Neural progenitor cell (in vitro differentiated cells): ENCODE measurements around the gene PPP6R3. TPM values are rescaled to one million over a fixed set of nuclear protein-coding genes. Genes with fewer than 3 reads are reported as not detected.

Experiments used
- DNase-seq: peaks from one replicate; pipeline ENCODE4 v3.0.0-alpha.2; 2016; ENCODE audit warnings: low spot score
- H2AFZ ChIP-seq: fragments of 200-600 bp; sonication (generic); replicated peaks from 2 replicates; pipeline ENCODE4 v1.6.1; 2016; ENCODE audit warnings: antibody characterized with exemption
- H3F3A ChIP-seq: fragments of 200-600 bp; sonication (generic); 2 replicates; pipeline ENCODE4 v1.6.1; 2016; ENCODE audit warnings: antibody characterized with exemption, low read depth
- H3K27ac ChIP-seq: fragments of 200-600 bp; sonication (generic); 2 replicates; pipeline ENCODE4 v1.5.1; 2016; ENCODE audit warnings: mild to moderate bottlenecking
- H3K27me3 ChIP-seq: fragments of 200-600 bp; sonication (generic); 2 replicates; pipeline ENCODE4 v1.6.1; 2016; ENCODE audit warnings: mild to moderate bottlenecking, moderate library complexity
- H3K36me3 ChIP-seq: fragments of 200-600 bp; sonication (generic); 2 replicates; pipeline ENCODE4 v1.5.1; 2016
- H3K4me1 ChIP-seq: fragments of 200-600 bp; sonication (generic); 2 replicates; pipeline ENCODE4 v1.6.1; 2016; ENCODE audit warnings: mixed run types
- H3K4me2 ChIP-seq: fragments of 200-600 bp; sonication (generic); 2 replicates; pipeline ENCODE4 v1.6.1; 2016
- H3K4me3 ChIP-seq: fragments of 200-600 bp; sonication (generic); 2 replicates; pipeline ENCODE4 v1.5.1; 2016
- H3K79me2 ChIP-seq: fragments of 200-600 bp; sonication (generic); 2 replicates; pipeline ENCODE4 v1.6.1; 2016; ENCODE audit warnings: low read depth
- H3K9ac ChIP-seq: fragments of 200-600 bp; sonication (generic); 2 replicates; pipeline ENCODE4 v1.6.1; 2016
- H3K9me3 ChIP-seq: fragments of 200-600 bp; sonication (generic); 2 replicates; pipeline ENCODE4 v1.5.1; 2016; ENCODE audit warnings: low read depth
- H4K20me1 ChIP-seq: fragments of 200-600 bp; sonication (generic); 2 replicates; pipeline ENCODE4 v1.6.1; 2016; ENCODE audit warnings: low read depth
- H3K27ac Mint-ChIP-seq: 3 replicates; pipeline ENCODE4 v1.8.0; 2021; ENCODE audit warnings: mixed read lengths
- H3K27me3 Mint-ChIP-seq: 2 replicates; pipeline ENCODE4 v1.8.0; 2022; ENCODE audit warnings: low read depth, mild to moderate bottlenecking, inconsistent platforms, moderate library complexity, mixed read lengths; ENCODE audit not compliant: insufficient read depth
- H3K36me3 Mint-ChIP-seq: 3 replicates; pipeline ENCODE4 v1.8.0; 2021; ENCODE audit warnings: mixed read lengths
- H3K4me1 Mint-ChIP-seq: 3 replicates; pipeline ENCODE4 v1.8.0; 2021; ENCODE audit warnings: mixed read lengths
- H3K4me3 Mint-ChIP-seq: 3 replicates; pipeline ENCODE4 v1.8.0; 2021; ENCODE audit warnings: mild to moderate bottlenecking, moderate library complexity, mixed read lengths
- H3K9me3 Mint-ChIP-seq: 3 replicates; pipeline ENCODE4 v1.8.0; 2020; ENCODE audit warnings: mixed read lengths
- EZH2 ChIP-seq: fragments of 200-600 bp; sonication (generic); IDR thresholded peaks from 2 replicates; pipeline ENCODE4 v1.6.1; 2017; ENCODE audit warnings: antibody characterized with exemption, mild to moderate bottlenecking, moderate library complexity
- EZH2phosphoT487 ChIP-seq: fragments of 200-600 bp; sonication (generic); IDR thresholded peaks from 2 replicates; pipeline ENCODE4 v1.6.1; 2017; ENCODE audit warnings: antibody characterized with exemption
- total RNA-seq: library from RNA; depleted of rRNA; stranded (reverse); fragments of >200 nt; gene quantifications from 2 replicates; pipeline ENCODE4 v1.2.3, GENCODE V29; 2015; ENCODE audit warnings: low replicate concordance
- TF ChIP-seq, protein P1 (sequence below): fragments of 200-600 bp; sonication (generic); IDR thresholded peaks from 2 replicates; pipeline ENCODE4 v1.5.1; 2017; ENCODE audit warnings: antibody characterized with exemption, mild to moderate bottlenecking

Gene PPP6R3
- total RNA-seq, 1 donor from 2014 or later, result 197 TPM

DNA sequence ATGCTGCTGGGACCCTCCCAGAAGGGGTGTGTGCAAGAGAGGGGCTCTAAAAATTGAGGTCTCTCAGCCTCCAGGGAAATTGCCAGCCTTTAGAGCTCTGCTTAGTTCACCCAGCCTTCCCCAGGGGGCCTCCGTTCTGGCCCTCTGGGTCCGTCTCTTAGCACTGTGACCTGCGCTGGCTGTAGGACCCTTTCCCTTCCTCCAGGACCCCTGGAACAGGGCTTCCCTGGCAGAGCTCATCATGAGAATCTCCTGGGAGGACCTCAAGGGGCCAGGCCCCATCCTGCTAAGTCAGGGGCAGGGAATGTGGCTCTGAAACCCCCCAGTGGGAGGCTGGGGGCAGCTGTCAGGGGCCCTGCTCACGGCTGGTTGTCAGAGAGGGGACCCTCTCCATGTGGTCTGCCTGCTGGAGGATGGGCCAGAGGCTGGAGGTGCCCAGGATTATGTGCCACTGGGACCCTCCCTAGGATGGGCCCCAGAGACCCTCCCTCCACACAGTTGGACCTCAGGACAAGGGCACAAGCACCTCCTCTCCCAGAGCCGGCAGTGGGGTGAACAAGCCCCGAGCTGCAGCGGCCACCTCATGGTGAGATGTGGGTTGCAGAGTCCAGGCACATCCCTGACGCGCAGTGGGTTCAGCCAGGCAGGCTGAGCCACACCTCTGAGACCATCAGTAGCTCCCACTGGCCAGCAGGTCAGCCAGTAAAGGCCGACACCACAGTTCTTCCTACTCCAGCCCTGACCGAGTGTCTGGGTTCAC is 196.6 kb downstream of the PPP6R3 start:
- no peaks in the 10 kb centered on the region for H3K9me3 ChIP-seq
- no peak overlapping the region for H3K4me3 ChIP-seq
- H3K4me1 ChIP-seq, result no peaks in the 10 kb centered on the region
- H3K36me3 ChIP-seq, result no peaks in the 10 kb centered on the region
- peaks cover 11% of the 10 kb centered on the region for H3K9me3 Mint-ChIP-seq
- no peaks in the 10 kb centered on the region for H4K20me1 ChIP-seq
- peaks cover 8% of the 10 kb centered on the region for H3K27me3 Mint-ChIP-seq
- H3F3A ChIP-seq, result no peaks in the 10 kb centered on the region
- no peak overlapping the region for H3K4me2 ChIP-seq
- no peak for TF ChIP-seq EZH2phosphoT487
- TF ChIP-seq EZH2, result no peak
- no peak overlapping the region for H3K9ac ChIP-seq
- no peaks in the 10 kb centered on the region for H3K79me2 ChIP-seq
- H2AFZ ChIP-seq, result no peak overlapping the region
- DNase-seq, result no peak
- H3K4me1 Mint-ChIP-seq, result peaks cover 10% of the 10 kb centered on the region
- H3K27ac ChIP-seq, result no peak overlapping the region
- H3K36me3 Mint-ChIP-seq, result no peaks in the 10 kb centered on the region
- H3K4me3 Mint-ChIP-seq, result no peak overlapping the region
- H3K27ac Mint-ChIP-seq, result no peak overlapping the region
- H3K27me3 ChIP-seq, result no peaks in the 10 kb centered on the region

DNA sequence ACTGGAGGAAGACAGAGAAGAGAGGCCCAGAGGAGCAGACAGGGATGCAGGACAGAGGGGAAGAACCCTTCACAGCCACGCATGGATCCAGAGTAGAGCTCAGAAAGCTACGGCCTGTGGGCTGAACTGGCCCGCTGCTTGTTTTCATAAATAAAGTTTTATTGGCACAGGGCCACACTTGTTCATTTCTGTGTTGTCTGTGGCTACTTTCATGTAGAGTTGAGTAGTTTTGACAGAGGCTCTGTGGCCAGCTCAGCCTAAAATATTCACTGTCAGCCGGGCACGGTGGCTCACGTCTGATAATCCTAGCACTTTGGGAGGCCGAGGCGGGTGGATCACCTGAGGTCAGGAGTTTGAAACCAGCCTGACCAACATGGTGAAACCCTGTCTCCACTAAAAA is 197.5 kb downstream of the PPP6R3 start:
- DNase-seq, result no peak
- Mint-ChIP-seq H3K4me1 (peaks cover 10% of the 10 kb centered on the region), H3K9me3 (peaks cover 11% of the 10 kb centered on the region), H3K4me3 (no peak overlapping the region), H3K27me3 (peaks cover 8% of the 10 kb centered on the region), H3K27ac (no peak overlapping the region), H3K36me3 (no peaks in the 10 kb centered on the region)
- Histone ChIP-seq H3F3A (no peaks in the 10 kb centered on the region), H3K9me3 (no peaks in the 10 kb centered on the region), H3K79me2 (no peaks in the 10 kb centered on the region), H3K4me2 (no peak overlapping the region), H3K36me3 (no peaks in the 10 kb centered on the region), H3K4me1 (no peaks in the 10 kb centered on the region), H3K9ac (no peak overlapping the region), H2AFZ (no peak overlapping the region), H3K4me3 (no peak overlapping the region), H4K20me1 (no peaks in the 10 kb centered on the region), H3K27ac (no peak overlapping the region), H3K27me3 (no peaks in the 10 kb centered on the region)
- TF ChIP-seq EZH2phosphoT487, result no peak
- TF ChIP-seq EZH2, result no peak
- TF ChIP-seq, protein P1, sequence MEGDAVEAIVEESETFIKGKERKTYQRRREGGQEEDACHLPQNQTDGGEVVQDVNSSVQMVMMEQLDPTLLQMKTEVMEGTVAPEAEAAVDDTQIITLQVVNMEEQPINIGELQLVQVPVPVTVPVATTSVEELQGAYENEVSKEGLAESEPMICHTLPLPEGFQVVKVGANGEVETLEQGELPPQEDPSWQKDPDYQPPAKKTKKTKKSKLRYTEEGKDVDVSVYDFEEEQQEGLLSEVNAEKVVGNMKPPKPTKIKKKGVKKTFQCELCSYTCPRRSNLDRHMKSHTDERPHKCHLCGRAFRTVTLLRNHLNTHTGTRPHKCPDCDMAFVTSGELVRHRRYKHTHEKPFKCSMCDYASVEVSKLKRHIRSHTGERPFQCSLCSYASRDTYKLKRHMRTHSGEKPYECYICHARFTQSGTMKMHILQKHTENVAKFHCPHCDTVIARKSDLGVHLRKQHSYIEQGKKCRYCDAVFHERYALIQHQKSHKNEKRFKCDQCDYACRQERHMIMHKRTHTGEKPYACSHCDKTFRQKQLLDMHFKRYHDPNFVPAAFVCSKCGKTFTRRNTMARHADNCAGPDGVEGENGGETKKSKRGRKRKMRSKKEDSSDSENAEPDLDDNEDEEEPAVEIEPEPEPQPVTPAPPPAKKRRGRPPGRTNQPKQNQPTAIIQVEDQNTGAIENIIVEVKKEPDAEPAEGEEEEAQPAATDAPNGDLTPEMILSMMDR, result no peak

DNA sequence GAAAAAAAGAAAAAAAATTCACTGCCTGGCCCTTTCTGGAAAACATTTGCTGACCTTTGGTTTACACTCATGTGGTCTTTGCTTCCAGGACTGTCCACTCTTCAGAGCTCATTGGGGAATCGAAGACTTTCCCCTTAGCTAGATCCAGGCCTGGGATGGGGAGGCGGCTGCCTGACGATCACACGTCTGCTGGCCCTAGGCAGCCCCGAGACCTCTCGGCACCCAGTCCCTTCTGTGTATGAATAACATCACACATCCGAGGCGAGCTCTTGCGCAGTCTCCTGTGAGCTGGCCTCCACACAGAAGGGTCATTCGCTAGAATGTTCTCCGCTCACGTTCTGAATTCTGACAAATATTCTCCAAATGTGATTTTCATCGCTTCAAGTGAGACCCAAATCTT is 198.1 kb downstream of the PPP6R3 start:
- Histone ChIP-seq H3K4me2 (no peak overlapping the region), H3F3A (no peaks in the 10 kb centered on the region), H2AFZ (no peak overlapping the region), H4K20me1 (no peaks in the 10 kb centered on the region), H3K4me1 (no peaks in the 10 kb centered on the region), H3K4me3 (no peak overlapping the region), H3K36me3 (no peaks in the 10 kb centered on the region), H3K9ac (no peak overlapping the region), H3K27ac (no peak overlapping the region), H3K9me3 (no peaks in the 10 kb centered on the region), H3K27me3 (no peaks in the 10 kb centered on the region), H3K79me2 (no peaks in the 10 kb centered on the region)
- H3K27ac Mint-ChIP-seq, result no peak overlapping the region
- DNase-seq, result no peak
- peaks cover 8% of the 10 kb centered on the region for H3K27me3 Mint-ChIP-seq
- H3K9me3 Mint-ChIP-seq, result peaks cover 11% of the 10 kb centered on the region
- H3K4me3 Mint-ChIP-seq, result no peak overlapping the region
- TF ChIP-seq EZH2 (no peak), EZH2phosphoT487 (no peak)
- TF ChIP-seq, protein P1, result no peak
- no peaks in the 10 kb centered on the region for H3K36me3 Mint-ChIP-seq
- H3K4me1 Mint-ChIP-seq, result peaks cover 10% of the 10 kb centered on the region

DNA sequence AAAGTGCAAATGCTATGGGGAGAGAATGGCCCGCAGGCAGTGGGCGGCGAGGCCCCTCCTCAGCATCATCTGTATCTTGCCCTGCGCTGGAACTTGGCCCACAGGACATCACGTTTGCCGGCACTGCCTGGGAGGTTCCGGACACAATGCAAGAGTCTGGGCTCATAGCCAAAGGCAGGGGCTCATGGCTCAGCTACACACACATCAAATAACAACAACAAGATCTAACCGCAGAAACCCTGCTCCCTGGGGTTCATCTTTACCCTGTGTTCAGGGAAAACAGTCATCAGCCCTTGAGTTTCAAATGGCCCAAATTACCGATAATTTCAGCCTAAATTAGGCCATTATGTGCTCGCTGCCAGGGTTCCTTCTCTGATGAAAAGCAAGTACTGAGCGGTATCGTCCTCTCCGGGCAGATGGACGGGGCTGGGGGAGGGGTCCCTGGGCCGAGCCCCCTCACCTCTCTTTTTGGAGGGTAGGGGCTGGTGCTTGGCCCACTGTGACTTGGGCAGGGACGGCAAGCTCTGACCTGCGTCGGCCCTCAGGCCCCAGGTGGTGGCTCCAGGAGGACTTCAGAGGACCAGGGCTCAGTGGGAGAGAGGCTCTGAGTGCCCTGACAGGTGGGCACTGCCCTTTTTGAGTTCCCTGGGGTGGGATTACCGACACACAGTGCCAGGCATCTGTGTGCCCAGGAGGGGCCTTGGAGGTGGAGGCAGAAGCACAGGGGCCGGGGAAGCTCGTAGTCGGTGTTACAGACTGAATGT is 198.8 kb downstream of the PPP6R3 start:
- Histone ChIP-seq H3K9me3 (no peaks in the 10 kb centered on the region), H3F3A (no peaks in the 10 kb centered on the region), H3K36me3 (no peaks in the 10 kb centered on the region), H4K20me1 (no peaks in the 10 kb centered on the region), H3K9ac (no peak overlapping the region), H3K4me3 (no peak overlapping the region), H2AFZ (no peak overlapping the region), H3K4me2 (no peak overlapping the region), H3K79me2 (no peaks in the 10 kb centered on the region), H3K27ac (no peak overlapping the region), H3K4me1 (no peaks in the 10 kb centered on the region), H3K27me3 (no peaks in the 10 kb centered on the region)
- Mint-ChIP-seq H3K27me3 (peaks cover 8% of the 10 kb centered on the region), H3K9me3 (peaks cover 11% of the 10 kb centered on the region), H3K36me3 (no peaks in the 10 kb centered on the region), H3K4me3 (no peak overlapping the region), H3K27ac (no peak overlapping the region), H3K4me1 (peaks cover 10% of the 10 kb centered on the region)
- no peak for DNase-seq
- TF ChIP-seq, protein P1, result no peak
- no peak for TF ChIP-seq EZH2phosphoT487
- no peak for TF ChIP-seq EZH2
